GM12878 (cell line): ENCODE results near the gene OCA2. TPM values are rescaled to one million over a fixed set of nuclear protein-coding genes. Genes with fewer than 3 reads are reported as not detected.

ENCODE experiments used
- ATAC-seq: fragments of 200-7000 bp; cut with Tn5 transposase; 3 replicates; pipeline ENCODE4 v1.9.1; 2020; ENCODE audit warnings: mild to moderate bottlenecking, moderate library complexity
- BruUV-seq: library from RNA; stranded (reverse); fragments of 400-500 nt; replicated peaks from 2 replicates; lab custom pipeline; 2021; lab: Mats Ljungman, UMichigan
- CTCF ChIA-PET: fragments of 300-600 bp; sonication (Branson Sonifier 250); formaldehyde crosslinking; extraction: SDS; loops from one replicate; lab custom pipeline; 2021; ENCODE audit warnings: inconsistent platforms; lab: Yijun Ruan, JAX
- POLR2A ChIA-PET: fragments of 350-600 bp; formaldehyde crosslinking; extraction: SDS; loops from one replicate; lab custom pipeline; 2021; ENCODE audit warnings: inconsistent platforms; lab: Charles Lee
- RAD21 ChIA-PET: fragments of 300-600 bp; sonication (Branson Sonifier 250); formaldehyde crosslinking; loops from one replicate; lab custom pipeline; 2023; ENCODE audit warnings: antibody characterized with exemption; ENCODE audit not compliant: unreplicated experiment; lab: Charles Lee
- SMC1A ChIA-PET: fragments of 300-600 bp; sonication (Branson Sonifier 250); formaldehyde crosslinking; loops from one replicate; lab custom pipeline; 2023; ENCODE audit not compliant: unreplicated experiment, uncharacterized antibody; lab: Charles Lee
- DNase-seq: peaks from one replicate; pipeline ENCODE4 v3.0.0-alpha.2; 2011; ENCODE audit warnings: low read depth, low spot score
- FAIRE-seq: peaks from 3 replicates; lab custom pipeline; 2011; peaks lifted over from hg19 to GRCh38; lab: Jason Lieb, UNC
- H2AFZ ChIP-seq: 2 replicates; pipeline ENCODE4 v1.6.0; 2011; ENCODE audit warnings: low read depth, low read length, control low read depth; ENCODE audit not compliant: control insufficient read depth
- H3K27ac ChIP-seq: 2 replicates; pipeline ENCODE4 v1.5.1; 2011; ENCODE audit warnings: control low read depth; ENCODE audit not compliant: control insufficient read depth, insufficient read depth
- H3K27me3 ChIP-seq, 2 experiments: replicated peaks in 1 of 2; 2 replicates each; pipeline versions ENCODE4 v1.6.0 to v1.6.1; 2011; ENCODE audit warnings: low read length in 1 of 2; ENCODE audit not compliant: control insufficient read depth in 2 of 2, insufficient read depth in 2 of 2
- H3K36me3 ChIP-seq, 2 experiments: 2 replicates each; pipeline ENCODE4 v1.5.1; 2011; ENCODE audit warnings: low read length in 1 of 2; ENCODE audit not compliant: control insufficient read depth in 2 of 2, insufficient read depth in 2 of 2
- H3K4me1 ChIP-seq: 2 replicates; pipeline ENCODE4 v1.6.1; 2011; ENCODE audit warnings: mild to moderate bottlenecking, low read length, moderate library complexity, mixed read lengths; ENCODE audit not compliant: control insufficient read depth, insufficient read depth
- H3K4me2 ChIP-seq: 2 replicates; pipeline ENCODE4 v1.6.0; 2011; ENCODE audit warnings: control low read depth; ENCODE audit not compliant: control insufficient read depth, insufficient read depth
- H3K4me3 ChIP-seq: fragments of 200-600 bp; sonication (generic); 2 replicates; pipeline ENCODE4 v1.5.1; 2016
- H3K79me2 ChIP-seq: 2 replicates; pipeline ENCODE4 v1.6.0; 2011; ENCODE audit warnings: low read length; ENCODE audit not compliant: control insufficient read depth, insufficient read depth
- H3K9ac ChIP-seq: 2 replicates; pipeline ENCODE4 v1.8.0; 2011; ENCODE audit warnings: low read length, control low read depth, mixed read lengths; ENCODE audit not compliant: control insufficient read depth, insufficient read depth
- H3K9me3 ChIP-seq: replicated peaks from 3 replicates; pipeline ENCODE4 v1.5.1; 2011; ENCODE audit warnings: mild to moderate bottlenecking, low read length; ENCODE audit not compliant: control insufficient read depth, insufficient read depth
- H4K20me1 ChIP-seq: 2 replicates; pipeline ENCODE4 v1.6.0; 2011; ENCODE audit not compliant: control insufficient read depth, insufficient read depth
- CBX5 ChIP-seq: sonication (generic); IDR thresholded peaks from 2 replicates; pipeline ENCODE4 v1.6.1; 2016; ENCODE audit warnings: low read depth, moderate library complexity, mild to moderate bottlenecking, inconsistent platforms
- CHD4 ChIP-seq: fragments of 200-600 bp; sonication (generic); IDR thresholded peaks from 2 replicates; pipeline ENCODE4 v1.6.1; 2016; ENCODE audit warnings: mild to moderate bottlenecking
- DPF2 ChIP-seq: fragments of 450-650 bp; IDR thresholded peaks from 2 replicates; pipeline ENCODE4 v1.6.1; 2017; ENCODE audit warnings: mild to moderate bottlenecking
- E4F1 ChIP-seq: fragments of 450-650 bp; IDR thresholded peaks from 2 replicates; pipeline ENCODE4 v1.6.1; 2018; ENCODE audit warnings: borderline replicate concordance, mild to moderate bottlenecking; ENCODE audit not compliant: partially characterized antibody
- ELK1 ChIP-seq: IDR thresholded peaks from 2 replicates; pipeline ENCODE4 v1.6.1; 2012; ENCODE audit warnings: low read depth, low read length, improper control_type of control experiment
- ETV6 ChIP-seq, 2 experiments: fragments of 450-650 bp in 1 of 2; IDR thresholded peaks in 1 of 2; conservative IDR thresholded peaks in 1 of 2; 2 replicates each; pipeline ENCODE4 v1.6.1; 2014; ENCODE audit warnings: antibody characterized with exemption in 1 of 2, borderline replicate concordance in 1 of 2, low read depth in 1 of 2, mild to moderate bottlenecking in 1 of 2, moderate library complexity in 1 of 2
- NR2C2 ChIP-seq: IDR thresholded peaks from 2 replicates; pipeline ENCODE4 v1.6.1; 2011; ENCODE audit warnings: borderline replicate concordance, low read depth; ENCODE audit not compliant: control insufficient read depth, insufficient read length
- NRF1 ChIP-seq: conservative IDR thresholded peaks from 2 replicates; pipeline ENCODE4 v1.6.1; 2011; ENCODE audit warnings: mild to moderate bottlenecking, low read depth, low read length, improper control_type of control experiment
- RBBP5 ChIP-seq: fragments of 200-600 bp; sonication (generic); conservative IDR thresholded peaks from 2 replicates; pipeline ENCODE4 v1.6.1; 2016
- TCF12 ChIP-seq: IDR thresholded peaks from 2 replicates; pipeline ENCODE4 v1.6.1; 2011; ENCODE audit warnings: low read depth, mild to moderate bottlenecking, low read length
- USF1 ChIP-seq: IDR thresholded peaks from 2 replicates; pipeline ENCODE4 v1.6.1; 2011; ENCODE audit warnings: borderline replicate concordance, low read depth, mild to moderate bottlenecking, moderate library complexity, mixed read lengths, low read length; ENCODE audit not compliant: insufficient read depth; ENCODE audit errors: extremely low read length
- ZNF217 ChIP-seq: fragments of 450-650 bp; IDR thresholded peaks from 2 replicates; pipeline ENCODE4 v1.6.1; 2017; ENCODE audit warnings: antibody characterized with exemption, mild to moderate bottlenecking
- ZNF24 ChIP-seq: fragments of 450-650 bp; IDR thresholded peaks from 2 replicates; pipeline ENCODE4 v1.6.1; 2017; ENCODE audit warnings: antibody characterized with exemption, mild to moderate bottlenecking
- ZSCAN29 ChIP-seq: fragments of 450-650 bp; IDR thresholded peaks from 2 replicates; pipeline ENCODE4 v1.6.1; 2017; ENCODE audit warnings: mild to moderate bottlenecking, moderate library complexity
- whole genome bisulfite sequencing: methylation state at CpG from one replicate; pipeline ENCODE4 v1.1.6; 2016; ENCODE audit warnings: low lambda C conversion rate; ENCODE audit not compliant: insufficient replicate concordance, insufficient coverage; ENCODE audit errors: missing lambda C conversion rate; 5-methylcytosine and 5-hydroxymethylcytosine counted together
- in situ Hi-C: fragments of 300-500 bp; cut with MboI; formaldehyde crosslinking; loops from 9 replicates; pipeline ENCODE4 v1.14.3; 2018; ENCODE audit warnings: mixed read lengths
- intact Hi-C: fragments of 100-400 bp; cut with micrococcal nuclease; formaldehyde crosslinking; loops from one replicate; pipeline ENCODE4 v1.14.2; 2022; ENCODE audit not compliant: unreplicated experiment
- polyA plus RNA-seq, 11 experiments: library from polyadenylated mRNA; depleted of rRNA in 4 of 11; unstranded in 6 of 11; stranded (reverse) in 5 of 11; fragments of >200 nt; fragmentation: Nextera tagmentation in 4 of 11; fragmentation: Illumina TruSeq in 1 of 11; extraction: Ambion mirVana in 4 of 11; extraction: Trizol in 1 of 11; gene quantifications; 1 replicate in 1 of 11; 2 replicates in 10 of 11; pipeline versions ENCODE4 v1.2.1 to v1.2.3, GENCODE V29; 2011 to 2016; ENCODE audit warnings: inconsistent platforms in 2 of 11, missing spikeins in 2 of 11, low read depth in 1 of 11
- total RNA-seq, 4 experiments: library from RNA; depleted of rRNA in 3 of 4; stranded (reverse); fragments of >200 nt in 3 of 4; fragmentation: Illumina TruSeq in 1 of 4; extraction: Trizol in 1 of 4; gene quantifications; 2 replicates each; pipeline versions ENCODE4 v1.2.1 to v1.2.3, GENCODE V29; 2013 to 2021

Gene OCA2
- total and polyA plus RNA-seq, 10 of the 15 experiments (the other 5 are each of a cell fraction or from before 2014, with no cell fraction given), result 0.04 to 1.8 TPM; not detected in 8

- no peak for TF ChIP-seq ELK1
- TF ChIP-seq NR2C2, result no peak
- no peak for TF ChIP-seq NRF1
These were observed 302.5 kb downstream of the OCA2 start (continued) for GRCh38 chr15:27796405-27797320.

- RAD21 ChIA-PET, result no interaction called here
- Histone ChIP-seq H3K4me1 (no peaks in the 10 kb centered on the region), H3K4me2 (no peak overlapping the region), H3K4me3 (no peak overlapping the region), H4K20me1 (no peaks in the 10 kb centered on the region), H2AFZ (no peak overlapping the region), H3K27ac (no peak overlapping the region), H3K79me2 (no peaks in the 10 kb centered on the region), H3K9ac (no peak overlapping the region), H3K36me3 (no peaks in the 10 kb centered on the region), H3K9me3 (no peaks in the 10 kb centered on the region; the same call in 2 of the 3 replicates), H3K27me3 (no peaks in the 10 kb centered on the region)
- SMC1A ChIA-PET, result interaction anchor here (0.6 kb wide), 1 partner anchor 18 kb away, joined by 3 read pairs; no protein-coding TSS in a partner anchor
- DNase-seq (no peak), FAIRE-seq (no peak), ATAC-seq (no peak)
- in situ Hi-C loops (no loop called here), intact Hi-C loops (no loop called here)
- POLR2A ChIA-PET, result no interaction called here
- TF ChIP-seq CHD4 (no peak), ZSCAN29 (no peak), CBX5 (no peak), ETV6 (conservative IDR thresholded peaks at IDR 0.05 in 1 of 2, IDR thresholded peaks at IDR 0.05 in 1 of 2; ENCODE audit: borderline replicate concordance in 1 of 2, low read depth in 1 of 2) (no peak), USF1 (no peak), DPF2 (no peak), RBBP5 (no peak), ZNF24 (no peak), E4F1 (no peak), TCF12 (no peak), ELK1 (no peak), ZNF217 (no peak), NR2C2 (no peak)
- CTCF ChIA-PET, result no interaction called here
- 21% methylated on average over 10 of the region's 10 CpGs for WGBS
- BruUV-seq, result no TSS peak
These were observed 306.3 kb downstream of the OCA2 start for GRCh38 chr15:27792756-27793264.
